CD4-positive, CD25-positive, alpha-beta regulatory T cell (primary cell): ENCODE measurements around the gene RPS28. TPM values are rescaled to one million over a fixed set of nuclear protein-coding genes. Genes with fewer than 3 reads are reported as not detected.
A peak's percentile ranks its signal among the peaks of the same experiment; 100 is the strongest.

Experiments
- ATAC-seq, 2 donors: fragments of 150-1000 bp; cut with Tn5 transposase; one replicate each; pipeline ENCODE4 v1.10.0; 2021; ENCODE audit warnings: low read depth in 2 of 2, moderate number of reproducible peaks in 2 of 2, moderate library complexity in 1 of 2
- DNase-seq, 3 donors: peaks; one replicate each; pipeline versions ENCODE4 v3.0.0 to v3.0.0-alpha.2; 2012 to 2022; ENCODE audit warnings: mixed read lengths in 1 of 3
- H3K27ac ChIP-seq: one replicate; pipeline ENCODE4 v1.7.0; 2013; ENCODE audit warnings: mild to moderate bottlenecking, low read length; ENCODE audit not compliant: insufficient read depth, poor library complexity, severe bottlenecking
- H3K27me3 ChIP-seq: one replicate; pipeline ENCODE4 v1.7.0; 2013; ENCODE audit warnings: low read length; ENCODE audit not compliant: control insufficient read depth, insufficient read depth
- H3K36me3 ChIP-seq: one replicate; pipeline ENCODE4 v1.7.0; 2013; ENCODE audit warnings: mild to moderate bottlenecking, low read length, moderate library complexity; ENCODE audit not compliant: control insufficient read depth, insufficient read depth
- H3K4me1 ChIP-seq: 2 replicates; pipeline ENCODE4 v1.7.0; 2013; ENCODE audit warnings: mild to moderate bottlenecking, low read length; ENCODE audit not compliant: insufficient read depth, control insufficient read depth, poor library complexity, severe bottlenecking
- H3K4me3 ChIP-seq: one replicate; pipeline ENCODE4 v1.7.0; 2013; ENCODE audit warnings: low read depth, mild to moderate bottlenecking, low read length, moderate library complexity
- H3K9me3 ChIP-seq, 2 experiments: 1 replicate in 1 of 2; 2 replicates in 1 of 2; pipeline ENCODE4 v1.7.0; 2013; ENCODE audit warnings: low read length in 2 of 2, mild to moderate bottlenecking in 1 of 2, moderate library complexity in 1 of 2; ENCODE audit not compliant: control insufficient read depth in 2 of 2
- H3K27ac Mint-ChIP-seq, 3 donors: one replicate each; pipeline ENCODE4 v1.8.0; 2020 to 2022; ENCODE audit warnings: mild to moderate bottlenecking in 3 of 3, mixed read lengths in 3 of 3, moderate library complexity in 2 of 3
- H3K27me3 Mint-ChIP-seq: one replicate; pipeline ENCODE4 v1.8.0; 2022; ENCODE audit warnings: mild to moderate bottlenecking, mixed read lengths
- H3K36me3 Mint-ChIP-seq: one replicate; pipeline ENCODE4 v1.8.0; 2020; ENCODE audit warnings: mixed read lengths
- H3K4me1 Mint-ChIP-seq, 4 donors: one replicate each; pipeline ENCODE4 v1.8.0; 2020 to 2022; ENCODE audit warnings: mixed read lengths in 4 of 4, mild to moderate bottlenecking in 1 of 4
- H3K4me3 Mint-ChIP-seq, 4 donors: one replicate each; pipeline ENCODE4 v1.8.0; 2020 to 2022; ENCODE audit warnings: mild to moderate bottlenecking in 4 of 4, mixed read lengths in 4 of 4, moderate library complexity in 3 of 4
- H3K9me3 Mint-ChIP-seq, 7 donors: one replicate each; pipeline ENCODE4 v1.8.0; 2020 to 2022; ENCODE audit warnings: mixed read lengths in 7 of 7, mild to moderate bottlenecking in 3 of 7, moderate library complexity in 2 of 7
- polyA plus RNA-seq, 4 donors: library from polyadenylated mRNA; unstranded; fragments of 300-500 nt; fragmentation: Illumina TruSeq; gene quantifications; one replicate each; pipeline ENCODE4 v1.2.3, GENCODE V29; 2021
- total RNA-seq: library from RNA; stranded (reverse); gene quantifications from one replicate; pipeline ENCODE4 v1.2.3, GENCODE V29; 2022

The RPS28 gene
- total and polyA plus RNA-seq, 5 donors from 2014 or later, result 1,925 to 3,295 (median 2,410) TPM

DNA sequence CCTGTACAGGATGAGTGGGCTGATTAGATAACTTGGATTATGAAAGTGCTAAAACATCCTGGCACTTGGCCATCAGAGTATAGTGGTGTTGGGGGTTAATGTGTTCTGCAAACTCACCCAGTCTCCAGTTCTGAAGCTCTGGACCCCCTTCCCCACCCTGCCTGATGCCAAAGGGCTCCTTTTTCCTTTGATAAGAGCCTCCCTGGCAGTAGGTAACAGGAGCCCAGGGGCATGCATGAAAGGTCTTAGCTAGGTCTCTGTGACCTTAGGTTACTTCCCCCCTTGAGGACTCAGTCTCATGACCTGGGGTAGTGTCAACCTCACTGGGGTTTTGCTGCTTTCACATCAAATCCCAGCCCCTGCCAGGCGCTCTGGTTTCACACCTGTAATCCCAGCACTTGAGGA lies 2.5 kb downstream of the RPS28 start:
- no peak overlapping the region for H3K27ac ChIP-seq
- Mint-ChIP-seq H3K27ac (no peak overlapping the region), H3K4me1 (peaks cover 3 to 41% (median 18%) of the 10 kb centered on the region in 4 donors), H3K9me3 (no peaks in the 10 kb centered on the region), H3K36me3 (no peaks in the 10 kb centered on the region), H3K27me3 (no peaks in the 10 kb centered on the region), H3K4me3 (peak overlapping the region; percentile 16 to 99 (median 68))
- ATAC-seq, result no peak
- peaks cover 12% of the 10 kb centered on the region for H3K36me3 ChIP-seq
- peaks cover 35% of the 10 kb centered on the region for H3K4me1 ChIP-seq
- H3K4me3 ChIP-seq, result no peak overlapping the region
- no peaks in the 10 kb centered on the region for H3K9me3 ChIP-seq
- H3K27me3 ChIP-seq, result no peaks in the 10 kb centered on the region
- DNase-seq, result no peak

- H3K4me1 Mint-ChIP-seq, result peaks cover 3 to 41% (median 18%) of the 10 kb centered on the region in 4 donors
- Histone ChIP-seq H3K4me3 (no peak overlapping the region), H3K9me3 (no peaks in the 10 kb centered on the region), H3K4me1 (peaks cover 35% of the 10 kb centered on the region), H3K27ac (no peak overlapping the region), H3K27me3 (no peaks in the 10 kb centered on the region), H3K36me3 (peaks cover 12% of the 10 kb centered on the region)
- H3K36me3 Mint-ChIP-seq, result no peaks in the 10 kb centered on the region
- no peak overlapping the region for H3K4me3 Mint-ChIP-seq
- ATAC-seq (no peak), DNase-seq (no peak)
- H3K27me3 Mint-ChIP-seq, result no peaks in the 10 kb centered on the region
- no peaks in the 10 kb centered on the region for H3K9me3 Mint-ChIP-seq
- no peak overlapping the region for H3K27ac Mint-ChIP-seq
Measured at GRCh38 chr19:8324186-8325050, 3.1 kb downstream of the RPS28 start.

DNA sequence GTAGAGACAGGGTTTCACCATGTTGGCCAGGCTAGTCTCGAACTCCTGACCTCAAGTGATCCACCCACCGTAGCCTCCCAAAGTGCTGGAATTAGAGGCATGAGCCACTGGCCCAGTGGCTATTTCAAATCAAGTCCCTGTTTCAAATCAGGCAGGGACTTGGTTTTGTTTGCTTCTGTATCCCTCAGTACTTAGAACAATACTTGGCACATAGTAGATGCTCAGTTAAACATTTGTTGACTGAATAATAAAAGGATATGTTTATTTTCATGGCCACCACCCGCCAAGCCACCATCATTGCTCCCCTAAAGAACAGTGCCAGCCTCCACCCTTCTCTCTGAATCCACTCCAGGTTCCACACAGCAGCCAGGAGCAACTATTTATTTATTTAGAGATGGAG lies 4.2 kb downstream of the RPS28 start:
- Mint-ChIP-seq H3K9me3 (no peaks in the 10 kb centered on the region), H3K36me3 (no peaks in the 10 kb centered on the region), H3K27me3 (no peaks in the 10 kb centered on the region), H3K4me3 (peak overlapping the region in 1 of 4 donors; percentile 47), H3K27ac (no peak overlapping the region), H3K4me1 (peaks cover 0 to 31% (median 11%) of the 10 kb centered on the region in 4 donors)
- Histone ChIP-seq H3K27me3 (no peaks in the 10 kb centered on the region), H3K9me3 (no peaks in the 10 kb centered on the region), H3K36me3 (peaks cover 12% of the 10 kb centered on the region), H3K27ac (no peak overlapping the region), H3K4me1 (peaks cover 28% of the 10 kb centered on the region), H3K4me3 (no peak overlapping the region)
- ATAC-seq, result no peak
- DNase-seq, result no peak

DNA sequence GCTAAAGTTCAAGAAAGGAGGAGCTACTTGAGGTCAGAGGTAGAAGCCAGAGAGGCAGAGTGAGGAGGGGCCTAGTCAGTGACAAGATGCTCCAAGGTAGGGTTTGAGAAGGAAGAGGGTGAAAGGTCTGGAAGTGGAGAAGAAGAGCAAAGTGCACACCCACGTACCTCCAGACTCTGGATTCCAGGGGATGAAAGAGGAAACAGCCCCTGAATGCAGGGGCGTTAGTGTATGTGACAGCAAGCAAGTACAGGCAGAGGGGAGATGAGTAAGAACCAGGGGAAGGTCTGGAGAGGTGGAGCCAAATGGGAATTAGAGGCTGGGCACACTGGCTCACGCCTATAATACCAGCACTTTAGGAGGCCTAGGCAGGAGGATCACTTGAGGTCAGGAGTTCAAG lies 8.7 kb downstream of the RPS28 start:
- ATAC-seq (no peak), DNase-seq (no peak)
- no peak overlapping the region for H3K4me3 ChIP-seq
- H3K27ac ChIP-seq, result no peak overlapping the region
- Mint-ChIP-seq H3K36me3 (no peaks in the 10 kb centered on the region), H3K27ac (peak overlapping the region in 1 of 3 donors; percentile 50), H3K27me3 (no peaks in the 10 kb centered on the region), H3K4me1 (peaks cover 0 to 2% (median 0%) of the 10 kb centered on the region in 4 donors), H3K9me3 (no peaks in the 10 kb centered on the region), H3K4me3 (no peak overlapping the region)
- peaks cover 9% of the 10 kb centered on the region for H3K4me1 ChIP-seq
- H3K9me3 ChIP-seq, result no peaks in the 10 kb centered on the region
- no peaks in the 10 kb centered on the region for H3K27me3 ChIP-seq
- H3K36me3 ChIP-seq, result no peaks in the 10 kb centered on the region

DNA sequence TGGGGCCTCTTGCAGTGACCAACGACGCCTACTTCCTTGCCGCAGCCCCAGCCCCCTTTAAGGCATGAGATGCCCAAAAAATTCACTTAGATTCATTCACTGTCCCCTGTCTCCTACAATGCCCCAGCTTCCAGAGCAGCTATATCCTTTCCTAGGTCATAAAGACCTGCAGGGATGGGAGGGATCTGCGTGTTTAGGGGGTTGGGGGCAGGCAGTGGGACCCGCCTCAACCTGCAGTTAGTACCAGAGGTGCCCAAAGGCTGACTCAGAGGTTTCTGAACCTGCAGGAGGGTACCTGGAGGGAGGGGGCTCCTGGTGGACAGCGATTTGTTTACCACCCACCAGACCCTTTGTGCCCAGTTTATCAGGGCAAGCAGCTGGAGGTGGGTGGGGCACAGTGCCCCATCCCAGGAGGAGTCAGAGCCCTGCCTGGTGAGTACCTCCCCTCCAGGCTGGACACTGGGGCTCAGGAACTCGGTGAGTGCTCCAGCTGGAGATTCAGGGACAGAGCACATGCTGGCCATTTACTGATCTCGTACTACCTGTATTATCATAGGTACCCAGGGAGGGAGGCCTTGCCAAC lies 10.1 kb downstream of the RPS28 start:
- no peak overlapping the region for H3K4me3 ChIP-seq
- H3K36me3 Mint-ChIP-seq, result no peaks in the 10 kb centered on the region

DNA sequence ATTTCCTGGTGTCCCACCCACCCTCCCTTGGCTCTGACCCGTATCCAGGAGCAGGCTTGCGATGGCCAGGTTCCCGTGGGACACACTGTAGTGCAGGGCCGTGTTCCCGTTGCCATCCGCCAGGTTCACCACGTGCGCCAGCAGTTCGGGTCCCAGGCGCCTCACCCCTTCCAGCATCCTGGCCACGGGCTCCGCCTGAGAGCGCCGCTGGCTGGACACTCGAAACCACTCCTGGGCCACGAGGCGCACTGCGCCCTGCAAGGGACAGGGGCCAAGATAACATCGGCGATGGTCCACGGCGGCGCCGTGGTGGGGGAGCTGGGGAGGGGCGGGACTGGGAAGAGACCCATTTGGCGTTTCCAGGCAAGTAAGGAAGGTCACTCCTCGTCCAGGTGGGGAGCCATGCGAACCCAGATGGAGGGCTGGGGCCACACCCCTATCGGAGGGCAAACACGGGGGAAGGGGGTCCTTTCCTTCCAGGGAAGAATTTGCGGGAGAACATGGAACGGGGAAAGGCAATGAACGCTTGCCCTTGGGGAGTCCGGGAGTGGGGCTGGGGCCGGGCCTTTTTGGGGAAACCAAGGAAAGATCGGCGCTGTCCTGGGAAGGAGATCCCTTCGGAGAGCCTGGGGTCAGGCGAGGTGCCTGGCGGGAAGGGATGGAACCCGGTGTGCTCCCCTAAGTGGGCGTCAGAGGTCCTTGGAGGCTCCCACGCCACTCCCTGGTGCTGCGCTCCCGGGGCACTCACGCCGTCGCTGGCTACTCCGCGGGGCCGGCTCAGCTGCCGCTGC lies 11.9 kb downstream of the RPS28 start:
- Mint-ChIP-seq H3K27ac (no peak overlapping the region), H3K4me3 (no peak overlapping the region), H3K36me3 (no peaks in the 10 kb centered on the region), H3K9me3 (peaks cover 0 to 2% (median 0%) of the 10 kb centered on the region in 7 donors), H3K4me1 (peaks cover 0 to 7% (median 2%) of the 10 kb centered on the region in 4 donors), H3K27me3 (peaks cover 20% of the 10 kb centered on the region)
- Histone ChIP-seq H3K36me3 (no peaks in the 10 kb centered on the region), H3K4me1 (peaks cover 20% of the 10 kb centered on the region), H3K9me3 (no peaks in the 10 kb centered on the region), H3K4me3 (no peak overlapping the region), H3K27ac (no peak overlapping the region), H3K27me3 (no peaks in the 10 kb centered on the region)
- ATAC-seq, result no peak
- no peak for DNase-seq

More for the DNA sequence above, 10.1 kb downstream of the RPS28 start:
- no peaks in the 10 kb centered on the region for H3K27me3 ChIP-seq
- H3K36me3 ChIP-seq, result no peaks in the 10 kb centered on the region
- peaks cover 8% of the 10 kb centered on the region for H3K27me3 Mint-ChIP-seq
- no peak overlapping the region for H3K4me3 Mint-ChIP-seq
- peaks cover 0 to 7% (median 2%) of the 10 kb centered on the region in 4 donors for H3K4me1 Mint-ChIP-seq
- DNase-seq, result no peak
- no peaks in the 10 kb centered on the region for H3K9me3 ChIP-seq
- no peak overlapping the region for H3K27ac ChIP-seq
- H3K9me3 Mint-ChIP-seq, result no peaks in the 10 kb centered on the region
- no peak overlapping the region for H3K27ac Mint-ChIP-seq
- H3K4me1 ChIP-seq, result peaks cover 20% of the 10 kb centered on the region
- no peak for ATAC-seq

- Histone ChIP-seq H3K4me3 (no peak overlapping the region), H3K4me1 (peaks cover 20% of the 10 kb centered on the region), H3K9me3 (no peaks in the 10 kb centered on the region), H3K27me3 (no peaks in the 10 kb centered on the region), H3K36me3 (no peaks in the 10 kb centered on the region), H3K27ac (no peak overlapping the region)
- Mint-ChIP-seq H3K27me3 (peaks cover 22% of the 10 kb centered on the region), H3K9me3 (peaks cover 0 to 2% (median 0%) of the 10 kb centered on the region in 7 donors), H3K4me1 (peaks cover 0 to 7% (median 2%) of the 10 kb centered on the region in 4 donors), H3K36me3 (peaks cover 2% of the 10 kb centered on the region), H3K4me3 (no peak overlapping the region), H3K27ac (no peak overlapping the region)
- DNase-seq (no peak), ATAC-seq (no peak)
Measured at GRCh38 chr19:8333767-8334457, 12.6 kb downstream of the RPS28 start.
